OCI-M2 (cell line): ENCODE data around the gene ABCG4.
A peak's percentile ranks its signal among the peaks of the same experiment; 100 is the strongest.
"Not testable (repeated sequence)": the region's sequence is repeated elsewhere in the genome, so short reads cannot be mapped to it uniquely, and the experiment has no call there.

Source experiments
- DNase-seq: peaks from one replicate; lab custom pipeline; 2025; ENCODE audit not compliant: unreplicated experiment; lab: John Stamatoyannopoulos, UW

Gene ABCG4

DNA sequence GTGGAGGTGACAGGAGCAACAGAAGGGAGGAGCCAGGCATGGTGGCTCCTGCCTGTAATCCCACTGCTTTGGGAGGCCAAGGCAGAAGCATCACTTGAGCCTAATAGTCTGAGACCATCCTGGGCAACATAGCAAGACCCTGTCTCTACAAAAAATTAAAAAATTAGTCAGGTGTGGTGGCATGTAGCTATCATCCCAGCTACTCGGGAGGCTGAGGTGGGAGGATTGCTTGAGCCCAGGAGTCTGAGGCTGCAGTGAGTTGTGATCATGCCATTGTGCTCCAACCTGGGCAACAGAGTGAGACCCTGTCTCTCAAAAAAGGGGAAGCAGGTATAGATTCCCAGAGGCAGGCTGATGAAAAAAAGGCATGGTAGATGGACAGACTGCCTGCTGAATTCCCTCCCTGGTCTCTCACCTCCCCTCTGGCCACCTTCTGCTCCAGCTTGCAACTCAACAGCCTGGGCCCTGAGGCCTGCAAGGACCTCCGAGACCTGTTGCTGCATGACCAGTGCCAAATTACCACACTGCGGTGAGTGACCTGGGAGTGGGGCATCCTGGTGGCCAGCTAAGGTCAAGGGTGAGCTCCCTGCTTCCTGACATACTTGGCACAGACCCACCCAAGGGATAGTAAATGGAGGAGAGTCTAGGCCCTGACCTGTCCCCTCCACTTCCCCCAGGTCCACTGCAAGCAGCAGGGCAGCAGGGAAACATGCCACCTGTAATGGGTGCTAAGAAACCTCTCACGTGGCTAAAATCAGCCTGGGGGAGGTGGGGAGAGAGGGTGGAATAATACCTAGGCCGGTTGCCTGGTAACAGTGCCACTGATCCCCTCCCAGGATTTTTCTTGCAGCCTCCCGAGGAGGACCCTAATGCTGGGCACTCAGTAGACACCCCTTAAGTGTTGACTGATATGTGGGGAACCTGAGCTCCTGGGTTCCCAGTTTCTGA is 32.2 kb downstream of the ABCG4 start:
- DNase-seq, result no peak

DNA sequence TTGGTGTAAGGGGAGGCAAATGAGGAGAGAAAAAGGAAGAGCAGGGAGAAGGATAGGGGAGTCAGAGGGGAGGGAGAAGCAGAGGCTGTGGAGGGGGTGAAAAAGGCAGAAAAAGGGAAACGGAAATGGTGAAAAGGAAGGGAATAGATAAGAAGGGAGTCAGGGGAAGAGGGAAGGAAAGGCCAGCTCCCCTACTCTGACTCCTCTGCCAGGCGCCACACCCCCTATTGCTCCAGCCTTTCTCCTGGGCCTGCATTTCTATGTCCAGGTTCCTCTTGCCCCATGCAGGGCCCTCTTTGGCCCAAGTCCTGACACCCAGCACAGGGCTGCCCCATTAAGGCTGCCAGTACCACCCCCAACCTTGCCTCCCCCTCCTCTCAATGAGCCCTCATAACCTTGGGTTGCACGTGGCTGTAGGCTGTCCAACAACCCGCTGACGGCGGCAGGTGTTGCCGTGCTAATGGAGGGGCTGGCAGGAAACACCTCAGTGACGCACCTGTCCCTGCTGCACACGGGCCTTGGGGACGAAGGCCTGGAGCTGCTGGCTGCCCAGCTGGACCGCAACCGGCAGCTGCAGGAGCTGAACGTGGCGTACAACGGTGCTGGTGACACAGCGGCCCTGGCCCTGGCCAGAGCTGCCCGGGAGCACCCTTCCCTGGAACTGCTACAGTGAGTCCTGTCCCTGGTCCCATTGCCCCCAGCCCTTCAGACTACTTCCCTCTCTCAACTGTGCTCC is 33.0 kb downstream of the ABCG4 start:
- DNase-seq, result no peak

DNA sequence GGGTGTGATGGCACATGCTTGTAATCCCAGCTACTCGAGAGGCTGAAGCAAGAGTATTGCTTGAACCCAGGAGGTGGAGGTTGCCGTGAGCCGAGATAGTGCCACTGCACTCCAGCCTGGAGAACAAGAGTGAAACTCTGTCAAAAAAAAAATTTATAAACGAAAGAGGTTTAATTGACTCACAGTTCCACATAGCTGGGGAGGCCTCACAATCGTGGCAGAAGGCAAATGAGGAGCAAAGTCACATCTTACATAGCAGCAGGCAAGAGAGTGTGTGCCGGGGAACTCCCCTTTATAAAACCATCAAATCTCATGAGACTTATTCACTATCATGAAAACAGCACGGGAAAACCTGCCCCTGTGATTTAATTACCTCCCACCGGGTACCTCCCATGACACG is 35.5 kb downstream of the ABCG4 start:
- not testable (repeated sequence) for DNase-seq

DNA sequence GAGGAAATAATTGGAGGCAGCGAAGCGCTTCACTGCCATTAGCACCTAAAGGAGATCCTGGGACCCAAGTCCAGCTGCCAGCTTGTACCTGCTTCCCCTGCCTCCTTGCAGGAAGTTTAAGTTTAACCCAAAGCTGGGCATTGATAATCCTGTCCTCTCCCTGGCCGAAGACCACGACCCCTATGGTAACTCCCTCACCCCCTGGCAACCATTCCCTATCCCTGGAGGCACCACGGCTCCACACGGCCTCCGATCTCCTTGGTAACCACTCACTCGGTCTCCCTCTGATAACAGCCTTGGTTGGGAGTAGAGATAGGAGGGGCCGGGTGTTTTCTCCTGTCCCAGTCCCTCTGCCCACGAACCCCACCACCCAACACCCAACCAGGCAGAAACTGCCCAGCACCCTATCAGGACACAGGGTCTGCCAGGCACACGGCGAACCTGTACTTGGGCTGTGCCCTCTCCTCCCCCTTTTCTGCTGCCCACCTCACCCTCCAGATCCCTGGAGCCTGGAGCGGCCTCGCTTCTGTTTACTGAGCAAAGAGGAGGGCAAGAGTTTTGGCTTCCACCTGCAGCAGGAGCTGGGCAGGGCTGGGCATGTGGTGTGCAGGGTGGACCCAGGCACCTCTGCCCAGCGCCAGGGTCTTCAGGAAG is 37.3 kb downstream of the ABCG4 start:
- no peak for DNase-seq

DNA sequence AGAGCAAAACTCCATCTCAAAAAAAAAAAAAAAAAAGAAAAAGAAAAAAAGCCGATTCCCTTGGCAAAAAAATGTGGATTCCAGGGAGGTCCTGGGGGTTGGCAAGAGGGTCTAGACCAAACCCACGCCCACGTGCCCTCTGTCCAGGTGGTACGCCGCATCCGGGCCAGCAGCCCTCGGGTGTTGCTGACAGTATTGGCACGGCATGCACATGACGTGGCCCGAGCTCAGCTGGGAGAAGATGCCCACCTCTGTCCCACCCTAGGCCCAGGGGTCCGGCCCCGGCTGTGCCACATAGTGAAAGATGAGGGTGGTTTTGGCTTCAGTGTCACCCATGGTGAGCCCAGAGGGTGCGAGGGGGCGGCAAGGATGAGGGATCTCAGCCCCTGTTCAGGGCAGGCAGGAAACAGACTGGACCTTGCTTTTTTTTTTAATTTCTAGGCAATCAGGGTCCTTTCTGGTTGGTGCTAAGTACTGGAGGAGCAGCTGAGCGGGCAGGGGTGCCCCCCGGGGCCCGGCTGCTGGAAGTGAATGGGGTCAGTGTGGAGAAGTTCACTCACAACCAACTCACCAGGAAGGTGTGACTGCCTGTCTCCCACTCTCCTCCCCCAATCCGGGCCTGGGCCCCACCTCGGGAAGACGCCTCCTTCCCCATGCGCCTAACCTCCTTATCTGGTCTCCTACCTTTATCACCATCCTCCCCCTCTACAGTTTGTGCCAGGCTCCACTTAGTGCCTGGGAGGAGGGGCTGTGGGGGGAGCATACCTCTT is 38.5 kb downstream of the ABCG4 start:
- DNase-seq, result no peak

DNA sequence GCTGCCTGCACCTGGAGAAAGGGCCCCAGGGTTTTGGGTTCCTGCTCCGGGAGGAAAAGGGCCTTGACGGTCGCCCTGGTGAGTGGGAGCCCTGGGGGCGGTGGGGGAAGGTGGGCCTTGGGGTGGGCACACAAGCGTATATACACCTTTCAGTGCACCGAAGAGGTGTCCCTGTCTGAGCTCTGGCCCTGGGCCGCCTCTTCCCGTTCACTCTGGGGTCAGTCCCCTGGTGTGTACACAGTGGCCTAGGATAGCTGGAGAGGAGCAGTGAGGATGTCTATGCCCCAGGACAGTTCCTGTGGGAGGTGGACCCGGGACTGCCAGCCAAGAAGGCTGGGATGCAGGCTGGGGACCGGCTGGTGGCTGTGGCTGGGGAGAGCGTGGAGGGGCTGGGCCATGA is 39.2 kb downstream of the ABCG4 start:
- no peak for DNase-seq

DNA sequence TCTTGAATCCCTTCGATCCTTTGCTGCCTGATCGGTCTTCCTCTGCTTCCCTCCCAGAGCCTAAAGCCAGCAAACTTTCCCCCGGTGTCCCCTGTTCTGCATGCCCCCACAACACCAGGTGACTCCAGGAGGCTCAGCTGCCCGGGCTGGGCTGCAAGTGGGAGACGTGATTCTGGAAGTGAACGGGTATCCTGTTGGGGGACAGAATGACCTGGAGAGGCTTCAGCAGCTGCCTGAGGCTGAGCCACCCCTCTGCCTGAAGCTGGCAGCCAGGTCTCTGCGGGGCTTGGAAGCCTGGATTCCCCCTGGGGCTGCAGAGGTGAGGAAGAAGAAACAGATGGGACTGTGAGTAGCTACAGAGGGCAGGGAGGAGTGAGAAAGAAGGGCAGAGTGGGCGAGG is 40.0 kb downstream of the ABCG4 start:
- no peak for DNase-seq

DNA sequence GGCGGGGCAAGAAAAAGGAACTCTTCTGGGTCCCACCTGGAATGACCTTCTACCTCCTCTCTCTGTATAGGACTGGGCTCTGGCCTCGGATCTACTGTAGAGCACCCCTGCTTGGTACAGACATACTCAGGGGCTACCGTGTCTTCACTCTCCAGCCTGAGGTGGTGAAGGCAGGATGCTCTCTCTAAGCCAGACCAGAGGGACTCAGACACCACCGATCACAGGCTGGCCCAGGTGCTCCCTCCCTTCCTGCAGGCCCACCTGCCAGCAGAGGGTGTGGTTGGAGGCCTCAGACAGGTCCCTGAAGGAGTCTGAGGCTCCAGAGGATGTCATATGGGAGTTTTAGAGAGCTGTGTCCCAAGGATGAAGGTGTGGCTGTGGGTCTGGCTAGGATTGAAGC is 40.5 kb downstream of the ABCG4 start:
- DNase-seq, result no peak

DNA sequence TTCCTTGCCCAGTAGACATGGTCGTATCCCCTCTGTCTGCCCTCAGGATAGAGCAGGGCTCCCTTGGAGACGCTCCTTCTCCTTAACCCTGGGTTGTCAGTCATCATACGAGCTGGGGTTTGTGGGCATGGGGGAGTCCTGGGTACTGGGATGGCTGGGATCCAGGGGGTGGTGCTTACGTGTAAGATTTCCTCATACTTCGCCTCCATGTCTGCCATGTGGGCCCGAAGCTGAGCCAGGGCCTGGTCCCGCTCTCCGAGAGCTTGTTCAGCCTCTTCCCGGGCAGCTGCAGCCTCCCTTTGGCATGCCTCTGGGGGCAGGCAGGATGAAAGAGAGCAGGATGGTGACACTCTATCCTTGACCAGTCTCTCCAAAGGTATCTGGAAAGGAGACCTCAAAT is 41.7 kb downstream of the ABCG4 start:
- no peak for DNase-seq

DNA sequence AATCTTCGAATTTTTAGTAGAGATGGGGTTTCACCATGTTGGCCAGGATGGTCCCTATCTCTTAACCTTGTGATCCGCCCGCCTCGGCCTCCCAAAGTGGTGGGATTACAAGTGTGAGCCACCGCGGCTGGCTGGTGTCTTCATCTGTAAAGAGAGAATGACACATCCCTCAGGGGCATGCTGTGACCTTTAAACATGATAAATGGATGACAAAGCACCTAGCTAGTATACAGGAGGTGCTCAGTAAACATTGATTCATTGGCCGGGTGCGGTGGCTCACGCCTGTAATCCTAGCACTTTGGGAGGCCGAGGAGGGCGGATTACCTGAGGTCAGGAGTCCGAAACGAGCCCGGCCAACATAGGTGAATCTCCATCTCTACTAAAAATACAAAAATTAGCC is 42.4 kb downstream of the ABCG4 start:
- not testable (repeated sequence) for DNase-seq

DNA sequence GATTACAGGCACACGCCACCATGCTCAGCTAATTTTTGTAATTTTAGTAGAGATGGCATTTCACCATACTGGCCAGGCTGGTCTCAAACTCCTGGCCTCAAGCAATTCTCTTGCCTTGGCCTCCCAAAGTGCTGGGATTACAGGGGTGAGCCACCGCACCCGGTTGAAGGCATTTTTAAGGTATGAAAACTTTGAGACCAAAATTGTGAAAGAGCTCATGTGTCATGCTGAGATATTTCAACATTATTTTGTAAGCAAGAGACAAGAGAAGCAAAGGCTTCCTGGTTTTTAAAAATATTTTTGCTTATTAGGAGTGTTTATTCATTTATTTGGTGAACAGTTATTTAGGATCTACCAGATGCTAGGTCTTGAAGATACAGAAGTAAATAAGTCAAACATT is 43.3 kb downstream of the ABCG4 start:
- no peak for DNase-seq

DNA sequence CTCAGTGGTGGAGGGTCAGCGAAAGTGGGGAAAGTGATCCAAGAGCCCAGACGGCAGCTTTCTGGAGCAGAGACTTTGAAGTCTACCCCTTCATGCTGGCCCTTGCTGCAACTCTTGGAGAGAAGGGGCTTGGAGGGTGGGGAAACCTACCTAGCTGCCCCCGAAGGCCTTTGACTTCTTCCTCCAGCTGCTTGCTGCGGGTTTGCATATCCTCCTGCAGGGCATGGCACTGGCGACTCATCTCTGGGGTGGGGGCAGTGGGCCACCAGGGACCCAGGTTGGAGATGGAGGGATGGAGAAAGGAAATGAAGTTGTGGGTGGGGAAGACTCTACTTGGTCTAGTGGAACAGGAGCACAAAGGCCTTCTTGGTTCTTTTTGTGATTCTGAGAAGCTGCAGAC is 44.1 kb downstream of the ABCG4 start:
- DNase-seq, result no peak

DNA sequence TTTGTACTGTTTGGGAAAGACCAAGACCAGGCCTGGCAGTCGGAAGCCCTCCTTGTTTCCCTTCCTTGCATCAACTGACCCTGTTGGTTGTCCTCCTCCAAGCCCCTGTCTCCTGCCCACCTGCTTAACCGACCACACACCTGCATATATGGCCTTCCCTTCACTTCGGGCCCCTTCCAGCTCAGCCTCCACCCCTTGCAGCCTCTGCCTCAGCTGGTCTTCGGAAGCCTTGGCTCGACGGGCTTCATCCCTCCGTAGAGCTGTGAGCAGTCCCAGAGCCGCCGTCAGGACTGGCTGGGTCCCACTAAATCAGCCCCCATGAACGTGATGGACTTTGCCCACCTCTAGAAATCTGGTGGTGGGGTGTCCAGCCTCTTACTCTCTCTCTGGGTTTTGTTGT is 44.8 kb downstream of the ABCG4 start:
- no peak for DNase-seq

DNA sequence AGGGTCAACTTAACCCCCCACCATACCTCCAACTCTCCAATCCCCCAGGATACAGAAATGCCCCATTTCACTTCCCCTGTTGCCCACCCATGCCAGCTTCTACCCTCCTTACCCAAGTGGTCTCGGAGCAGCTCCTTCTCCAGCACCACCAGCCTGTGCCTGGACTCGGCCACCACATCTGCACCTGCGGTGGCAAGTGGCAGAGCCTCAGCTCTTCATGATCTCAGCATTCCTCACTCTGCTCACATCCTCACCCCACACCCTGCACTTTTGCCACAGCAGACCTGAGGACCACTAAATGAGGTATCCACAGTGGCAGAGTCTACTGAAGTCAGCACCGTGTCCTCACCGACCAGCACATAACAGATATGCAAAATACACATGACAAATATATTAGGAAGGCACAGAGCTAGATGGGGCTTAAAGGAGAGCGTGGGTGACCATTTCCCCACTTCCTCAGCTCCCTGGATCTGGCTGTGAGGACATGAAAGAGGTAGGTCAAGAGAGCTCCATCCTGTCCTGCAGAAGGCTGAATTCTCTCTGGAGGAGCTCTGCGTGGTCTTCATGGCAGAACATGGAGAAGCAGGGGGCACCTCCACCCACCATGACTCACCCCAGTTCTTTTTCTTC is 46.1 kb downstream of the ABCG4 start:
- DNase-seq, result no peak

DNA sequence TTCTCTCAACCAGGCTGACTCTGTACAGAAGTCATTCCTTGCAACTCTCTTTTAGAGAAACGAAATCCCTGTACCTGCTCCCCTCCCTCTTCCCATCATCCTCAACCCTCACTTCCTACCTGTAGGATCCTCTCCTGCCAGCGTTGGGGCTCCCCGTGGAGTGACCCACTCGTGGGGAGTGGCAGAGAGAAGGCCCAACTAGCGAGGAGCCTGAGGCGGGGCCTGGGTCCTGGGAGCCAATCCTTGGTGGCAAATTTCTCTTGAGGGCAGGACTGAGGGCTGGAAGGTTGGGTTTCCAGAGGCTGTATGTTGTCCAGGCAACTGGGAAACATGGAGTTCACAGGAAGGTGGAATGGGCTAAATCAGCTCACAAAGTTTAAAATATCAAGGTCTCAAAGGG is 46.8 kb downstream of the ABCG4 start:
- DNase-seq, result no peak

DNA sequence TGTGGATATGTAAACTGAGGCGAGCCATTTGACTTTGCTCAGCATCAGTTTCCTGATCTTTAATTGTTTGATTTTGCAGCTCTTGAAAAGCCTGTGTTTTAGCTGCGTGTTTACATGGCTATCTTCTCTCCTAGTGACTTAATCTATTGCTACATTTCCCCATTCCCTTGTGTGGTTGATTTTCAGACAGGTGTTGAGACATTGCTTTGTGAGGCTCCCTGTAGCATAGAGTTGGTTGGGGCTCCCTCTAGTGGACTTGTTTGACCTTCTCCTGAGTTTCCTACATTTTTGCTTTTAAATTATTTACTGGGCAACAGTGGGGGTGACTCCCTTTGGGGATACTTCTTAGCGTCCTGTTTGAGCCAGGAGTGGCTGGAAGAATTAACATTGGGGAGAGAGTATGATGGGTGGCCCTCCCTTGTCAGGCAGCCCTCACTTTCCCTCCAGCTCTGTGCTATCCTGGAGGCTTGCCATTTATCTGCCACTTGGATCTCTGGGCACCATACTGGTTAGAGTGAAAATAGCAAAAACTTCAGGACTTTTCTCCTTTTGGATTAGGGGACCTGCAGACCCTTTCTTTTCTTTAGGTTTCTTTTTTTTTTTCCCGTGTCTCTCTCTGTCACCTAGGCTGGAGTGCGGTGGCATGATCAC is 48.1 kb downstream of the ABCG4 start:
- peak; percentile 16 for DNase-seq

DNA sequence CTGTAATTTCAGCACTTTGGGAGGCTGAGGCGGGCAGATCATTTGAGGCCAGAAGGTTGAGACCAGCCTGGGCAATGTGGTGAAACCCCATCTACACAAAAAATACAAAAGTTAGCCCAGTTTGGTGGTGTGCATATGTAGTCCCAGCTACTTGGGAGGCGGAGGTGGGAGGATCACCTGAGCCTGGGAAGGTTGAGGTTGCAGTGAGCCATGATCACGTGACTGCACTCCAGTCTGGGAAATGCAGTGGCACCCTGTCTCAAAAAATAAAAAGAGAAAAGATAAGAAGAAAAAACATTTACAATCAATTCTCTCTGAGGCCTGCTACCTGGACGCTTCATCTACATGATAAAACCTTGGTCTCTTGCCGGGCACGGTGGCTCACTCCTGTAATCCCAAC is 50.1 kb downstream of the ABCG4 start:
- no peak for DNase-seq

DNA sequence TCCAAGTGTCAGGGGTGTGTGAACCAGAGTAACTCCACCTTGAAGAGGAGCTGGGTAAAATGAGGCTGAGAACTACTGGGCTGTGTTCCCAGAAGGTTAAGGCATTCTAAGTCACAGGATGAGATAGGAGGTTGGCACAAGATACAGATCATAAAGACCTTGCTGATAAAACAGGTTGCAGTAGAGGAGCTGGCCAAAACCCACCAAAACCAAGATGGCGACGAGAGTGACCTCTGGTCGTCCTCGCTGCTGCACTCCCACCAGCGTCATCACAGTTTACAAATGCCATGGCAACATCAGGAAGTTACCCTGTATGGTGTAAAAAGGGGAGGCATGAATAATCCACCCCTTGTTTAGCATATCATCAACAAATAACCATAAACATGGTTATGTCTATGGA is 52.4 kb downstream of the ABCG4 start:
- DNase-seq, result not testable (repeated sequence)

DNA sequence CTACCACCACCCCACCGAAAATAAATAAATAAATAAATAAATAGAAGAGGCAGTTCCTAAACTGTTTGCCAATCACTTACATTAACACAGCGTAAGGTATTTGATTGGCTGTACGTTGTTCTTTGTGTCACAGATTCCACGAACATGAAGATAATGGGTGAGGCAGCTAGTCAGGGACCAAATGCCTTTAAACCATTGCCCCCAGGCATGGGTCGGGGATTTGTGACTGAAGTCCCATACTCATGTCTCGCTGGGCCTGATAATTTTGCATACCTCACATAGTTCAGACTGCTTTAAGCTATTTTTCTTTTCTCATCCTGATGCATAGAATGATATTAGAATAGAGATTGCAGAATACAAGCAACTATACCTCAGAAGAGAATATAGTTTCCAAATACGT is 53.7 kb downstream of the ABCG4 start:
- no peak for DNase-seq

DNA sequence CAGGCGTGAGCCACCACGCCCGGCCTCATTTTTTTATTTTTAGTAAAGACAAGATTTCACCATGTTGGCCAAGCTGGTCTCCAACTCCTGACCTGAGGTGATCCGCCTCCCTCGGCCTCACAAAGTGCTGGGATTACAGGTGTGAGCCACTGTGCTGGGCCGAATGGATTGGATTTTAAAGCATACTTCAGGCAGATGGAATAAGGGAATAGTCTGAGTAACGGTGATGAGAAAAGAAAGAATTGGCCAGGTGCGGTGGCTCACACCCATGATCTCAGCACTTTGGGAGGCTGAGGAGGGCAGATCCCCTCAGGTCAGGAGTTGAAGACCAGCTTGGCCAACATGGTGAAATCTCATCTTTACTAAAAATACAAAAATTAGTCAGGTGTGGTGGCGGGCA is 55.2 kb downstream of the ABCG4 start:
- DNase-seq, result no peak
